K562 (cell line): ENCODE measurements around the gene VPS13D. TPM values are rescaled to one million over a fixed set of nuclear protein-coding genes. Genes with fewer than 3 reads are reported as not detected.
A peak's percentile ranks its signal among the peaks of the same experiment; 100 is the strongest.

Experiments used
- ADNP ChIP-seq: fragments of 200-800 bp; sonication (Bioruptor generic); IDR thresholded peaks from 2 replicates; pipeline ENCODE4 v1.6.1; 2016; ENCODE audit warnings: missing genetic modification characterization, missing compliant biosample characterization
- CBX5 ChIP-seq: IDR thresholded peaks from 2 replicates; pipeline ENCODE4 v1.6.1; 2014; ENCODE audit warnings: low read depth, borderline replicate concordance
- FOXK1 ChIP-seq: sonication (generic); formaldehyde crosslinking; IDR thresholded peaks from 2 replicates; pipeline ENCODE4 v1.8.0; 2022; ENCODE audit warnings: missing genetic modification reagents, mild to moderate bottlenecking, borderline replicate concordance
- HNRNPLL ChIP-seq: fragments of 200-400 bp; formaldehyde crosslinking; IDR thresholded peaks from 2 replicates; pipeline ENCODE4 v1.6.1; 2017; ENCODE audit warnings: low read length, low read depth, mild to moderate bottlenecking; ENCODE audit not compliant: poor library complexity, severe bottlenecking
- KAT2B ChIP-seq: IDR thresholded peaks from one replicate; pipeline ENCODE4 v1.6.1; 2012; ENCODE audit warnings: low read depth, mild to moderate bottlenecking, control low read depth, inconsistent platforms, low read length, moderate library complexity
- KAT7 ChIP-seq: sonication (generic); formaldehyde crosslinking; IDR thresholded peaks from 2 replicates; pipeline ENCODE4 v1.8.0; 2022; ENCODE audit warnings: missing genetic modification reagents, mild to moderate bottlenecking, borderline replicate concordance
- KDM4B ChIP-seq, 2 experiments: fragments of 450-650 bp in 1 of 2; sonication (generic) in 1 of 2; IDR thresholded peaks; 2 replicates each; pipeline ENCODE4 v1.6.1; 2016 to 2017; ENCODE audit warnings: borderline replicate concordance in 2 of 2, antibody characterized with exemption in 1 of 2, low read depth in 1 of 2, mild to moderate bottlenecking in 1 of 2
- LCOR ChIP-seq: sonication (generic); formaldehyde crosslinking; IDR thresholded peaks from 2 replicates; pipeline ENCODE4 v1.8.0; 2022; ENCODE audit warnings: mild to moderate bottlenecking, missing genetic modification reagents
- MAZ ChIP-seq, 2 experiments: fragments of 450-650 bp in 1 of 2; sonication (generic) in 1 of 2; formaldehyde crosslinking; IDR thresholded peaks in 1 of 2; conservative IDR thresholded peaks in 1 of 2; 2 replicates each; pipeline versions ENCODE4 v1.4.0 to v1.5.0; 2020; ENCODE audit warnings: mild to moderate bottlenecking in 1 of 2, missing genetic modification reagents in 1 of 2
- PHF20 ChIP-seq: fragments of 450-650 bp; IDR thresholded peaks from 2 replicates; pipeline ENCODE4 v1.6.1; 2018; ENCODE audit not compliant: partially characterized antibody
- RAD51 ChIP-seq: fragments of 450-650 bp; IDR thresholded peaks from 2 replicates; pipeline ENCODE4 v1.7.1; 2016; ENCODE audit warnings: low read depth, mild to moderate bottlenecking, borderline replicate concordance
- SREBF1 ChIP-seq: fragments of 150-350 bp; IDR thresholded peaks from 2 replicates; pipeline ENCODE4 v1.6.1; 2014; ENCODE audit warnings: antibody characterized with exemption, low read depth, low read length, borderline replicate concordance
- ZBTB1 ChIP-seq: sonication (generic); formaldehyde crosslinking; IDR thresholded peaks from 2 replicates; pipeline ENCODE4 v1.8.1; 2023; ENCODE audit warnings: missing genetic modification reagents, low read depth, mild to moderate bottlenecking, borderline replicate concordance
- ZNF140 ChIP-seq: fragments of 250-450 bp; sonication (Bioruptor Pico); IDR thresholded peaks from 2 replicates; pipeline ENCODE4 v1.8.0; 2021; ENCODE audit warnings: moderate library complexity, mild to moderate bottlenecking, inconsistent platforms
- ZNF165 ChIP-seq: fragments of 250-450 bp; sonication (Bioruptor Pico); IDR thresholded peaks from 2 replicates; pipeline ENCODE4 v1.4.0; 2020; ENCODE audit warnings: borderline replicate concordance
- ZNF253 ChIP-seq: fragments of 250-450 bp; sonication (Bioruptor Pico); conservative IDR thresholded peaks from 2 replicates; pipeline ENCODE4 v1.6.1; 2021; ENCODE audit warnings: mild to moderate bottlenecking
- ZNF77 ChIP-seq: fragments of 250-450 bp; sonication (Bioruptor Pico); IDR thresholded peaks from 2 replicates; pipeline ENCODE4 v1.5.0; 2020
- polyA plus RNA-seq, 8 experiments: library from polyadenylated mRNA; depleted of rRNA in 4 of 8; stranded (reverse) in 5 of 8; unstranded in 3 of 8; fragments of >200 nt; fragmentation: Nextera tagmentation in 2 of 8; fragmentation: Illumina TruSeq in 1 of 8; extraction: Ambion mirVana in 2 of 8; extraction: Trizol in 1 of 8; gene quantifications; 2 replicates each; pipeline versions ENCODE4 v1.2.1 to v1.2.3, GENCODE V29; 2011 to 2014; ENCODE audit warnings: inconsistent platforms in 1 of 8, missing spikeins in 1 of 8
- total RNA-seq, 7 experiments: library from RNA; depleted of rRNA in 6 of 7; stranded (reverse); fragments of >200 nt in 6 of 7; fragmentation: Illumina TruSeq in 2 of 7; extraction: Trizol in 2 of 7; gene quantifications; 2 replicates each; pipeline versions ENCODE4 v1.2.1 to v1.2.3, GENCODE V29; 2011 to 2021; ENCODE audit warnings: low replicate concordance in 1 of 7
- TF ChIP-seq, protein P1 (sequence below): fragments of 450-650 bp; formaldehyde crosslinking; IDR thresholded peaks from 2 replicates; pipeline ENCODE4 v1.4.0; 2022; ENCODE audit warnings: missing genetic modification characterization
- TF ChIP-seq, protein P2 (sequence below): sonication (generic); formaldehyde crosslinking; IDR thresholded peaks from 2 replicates; pipeline ENCODE4 v1.8.1; 2022; ENCODE audit warnings: missing genetic modification reagents
- TF ChIP-seq, protein P3 (sequence below): fragments of 250-450 bp; sonication (Bioruptor Pico); IDR thresholded peaks from 2 replicates; pipeline ENCODE4 v1.4.0; 2020

VPS13D gene
- total and polyA plus RNA-seq, 9 of the 15 experiments (the other 6 are each of a cell fraction or from before 2014, with no cell fraction given) = 6.1 to 51.5 (median 38.5) TPM

DNA sequence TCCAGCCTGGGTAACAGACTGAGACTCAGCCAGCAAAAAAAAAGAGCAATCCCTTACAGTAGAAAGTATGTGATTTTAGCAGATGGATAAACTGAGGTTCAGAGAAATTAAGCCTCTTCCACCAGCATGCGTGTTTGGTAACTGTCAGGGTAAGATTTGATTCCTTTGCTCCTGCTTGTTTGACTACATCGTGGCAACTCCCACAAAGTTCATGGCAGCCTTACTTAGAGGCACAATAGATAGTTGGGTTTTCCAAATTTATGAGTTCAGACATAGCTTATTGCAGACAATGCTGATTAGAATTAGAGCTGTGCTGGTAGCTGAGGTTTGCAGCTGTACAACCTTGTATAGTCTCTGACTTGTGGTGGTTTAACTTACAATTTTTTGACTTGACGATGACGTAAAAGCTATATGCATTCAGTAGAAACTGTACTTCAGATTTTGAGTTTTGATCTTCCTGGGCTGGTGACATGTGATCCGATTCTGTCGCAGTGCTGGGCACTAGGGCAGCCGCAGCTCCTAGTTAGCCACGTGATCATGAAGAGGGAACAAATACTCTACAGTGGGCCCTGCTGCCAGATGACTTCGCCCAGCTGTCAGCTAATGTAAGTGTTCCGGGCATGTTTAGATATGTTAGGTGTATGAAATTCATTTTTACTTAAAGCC lies 220.4 kb downstream of the VPS13D start (continued):
- TF ChIP-seq KDM4B (IDR thresholded peaks at IDR 0.05; ENCODE audit: borderline replicate concordance in 2 of 2, low read depth in 1 of 2) (no peak), CBX5 (no peak), KAT7 (0 out of 2 replicates have a peak, but pooled peaks have one; percentile 63), LCOR (CRISPR knock-in tag) (no peak), KAT2B (no peak), ZNF77 (CRISPR knock-in tag) (no peak), PHF20 (no peak), RAD51 (no peak), ADNP (tag) (0 out of 2 replicates have a peak, but pooled peaks have one; percentile 34), ZNF165 (CRISPR knock-in tag) (0 out of 2 replicates have a peak, but pooled peaks have one; percentile 86), ZNF140 (peak; percentile 43; the same call in 1 of the 2 replicates), SREBF1 (no peak), HNRNPLL (no peak), ZNF253 (CRISPR knock-in tag) (no peak), FOXK1 (CRISPR knock-in tag) (0 out of 2 replicates have a peak, but pooled peaks have one; percentile 22), MAZ (CRISPR knock-in tag; conservative IDR thresholded peaks at IDR 0.05 in 1 of 2, IDR thresholded peaks at IDR 0.05 in 1 of 2) (peak in 1 of 2 experiments; percentile 56; a peak in 1 of 4 replicates), ZBTB1 (CRISPR knock-in tag) (no peak)
- TF ChIP-seq, protein P1, sequence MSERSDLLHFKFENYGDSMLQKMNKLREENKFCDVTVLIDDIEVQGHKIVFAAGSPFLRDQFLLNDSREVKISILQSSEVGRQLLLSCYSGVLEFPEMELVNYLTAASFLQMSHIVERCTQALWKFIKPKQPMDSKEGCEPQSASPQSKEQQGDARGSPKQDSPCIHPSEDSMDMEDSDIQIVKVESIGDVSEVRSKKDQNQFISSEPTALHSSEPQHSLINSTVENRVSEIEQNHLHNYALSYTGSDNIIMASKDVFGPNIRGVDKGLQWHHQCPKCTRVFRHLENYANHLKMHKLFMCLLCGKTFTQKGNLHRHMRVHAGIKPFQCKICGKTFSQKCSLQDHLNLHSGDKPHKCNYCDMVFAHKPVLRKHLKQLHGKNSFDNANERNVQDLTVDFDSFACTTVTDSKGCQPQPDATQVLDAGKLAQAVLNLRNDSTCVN (CRISPR knock-in tag) = no peak; the same call in 1 of the 2 replicates
- TF ChIP-seq, protein P2, sequence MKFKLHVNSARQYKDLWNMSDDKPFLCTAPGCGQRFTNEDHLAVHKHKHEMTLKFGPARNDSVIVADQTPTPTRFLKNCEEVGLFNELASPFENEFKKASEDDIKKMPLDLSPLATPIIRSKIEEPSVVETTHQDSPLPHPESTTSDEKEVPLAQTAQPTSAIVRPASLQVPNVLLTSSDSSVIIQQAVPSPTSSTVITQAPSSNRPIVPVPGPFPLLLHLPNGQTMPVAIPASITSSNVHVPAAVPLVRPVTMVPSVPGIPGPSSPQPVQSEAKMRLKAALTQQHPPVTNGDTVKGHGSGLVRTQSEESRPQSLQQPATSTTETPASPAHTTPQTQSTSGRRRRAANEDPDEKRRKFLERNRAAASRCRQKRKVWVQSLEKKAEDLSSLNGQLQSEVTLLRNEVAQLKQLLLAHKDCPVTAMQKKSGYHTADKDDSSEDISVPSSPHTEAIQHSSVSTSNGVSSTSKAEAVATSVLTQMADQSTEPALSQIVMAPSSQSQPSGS = no peak
- TF ChIP-seq, protein P3, sequence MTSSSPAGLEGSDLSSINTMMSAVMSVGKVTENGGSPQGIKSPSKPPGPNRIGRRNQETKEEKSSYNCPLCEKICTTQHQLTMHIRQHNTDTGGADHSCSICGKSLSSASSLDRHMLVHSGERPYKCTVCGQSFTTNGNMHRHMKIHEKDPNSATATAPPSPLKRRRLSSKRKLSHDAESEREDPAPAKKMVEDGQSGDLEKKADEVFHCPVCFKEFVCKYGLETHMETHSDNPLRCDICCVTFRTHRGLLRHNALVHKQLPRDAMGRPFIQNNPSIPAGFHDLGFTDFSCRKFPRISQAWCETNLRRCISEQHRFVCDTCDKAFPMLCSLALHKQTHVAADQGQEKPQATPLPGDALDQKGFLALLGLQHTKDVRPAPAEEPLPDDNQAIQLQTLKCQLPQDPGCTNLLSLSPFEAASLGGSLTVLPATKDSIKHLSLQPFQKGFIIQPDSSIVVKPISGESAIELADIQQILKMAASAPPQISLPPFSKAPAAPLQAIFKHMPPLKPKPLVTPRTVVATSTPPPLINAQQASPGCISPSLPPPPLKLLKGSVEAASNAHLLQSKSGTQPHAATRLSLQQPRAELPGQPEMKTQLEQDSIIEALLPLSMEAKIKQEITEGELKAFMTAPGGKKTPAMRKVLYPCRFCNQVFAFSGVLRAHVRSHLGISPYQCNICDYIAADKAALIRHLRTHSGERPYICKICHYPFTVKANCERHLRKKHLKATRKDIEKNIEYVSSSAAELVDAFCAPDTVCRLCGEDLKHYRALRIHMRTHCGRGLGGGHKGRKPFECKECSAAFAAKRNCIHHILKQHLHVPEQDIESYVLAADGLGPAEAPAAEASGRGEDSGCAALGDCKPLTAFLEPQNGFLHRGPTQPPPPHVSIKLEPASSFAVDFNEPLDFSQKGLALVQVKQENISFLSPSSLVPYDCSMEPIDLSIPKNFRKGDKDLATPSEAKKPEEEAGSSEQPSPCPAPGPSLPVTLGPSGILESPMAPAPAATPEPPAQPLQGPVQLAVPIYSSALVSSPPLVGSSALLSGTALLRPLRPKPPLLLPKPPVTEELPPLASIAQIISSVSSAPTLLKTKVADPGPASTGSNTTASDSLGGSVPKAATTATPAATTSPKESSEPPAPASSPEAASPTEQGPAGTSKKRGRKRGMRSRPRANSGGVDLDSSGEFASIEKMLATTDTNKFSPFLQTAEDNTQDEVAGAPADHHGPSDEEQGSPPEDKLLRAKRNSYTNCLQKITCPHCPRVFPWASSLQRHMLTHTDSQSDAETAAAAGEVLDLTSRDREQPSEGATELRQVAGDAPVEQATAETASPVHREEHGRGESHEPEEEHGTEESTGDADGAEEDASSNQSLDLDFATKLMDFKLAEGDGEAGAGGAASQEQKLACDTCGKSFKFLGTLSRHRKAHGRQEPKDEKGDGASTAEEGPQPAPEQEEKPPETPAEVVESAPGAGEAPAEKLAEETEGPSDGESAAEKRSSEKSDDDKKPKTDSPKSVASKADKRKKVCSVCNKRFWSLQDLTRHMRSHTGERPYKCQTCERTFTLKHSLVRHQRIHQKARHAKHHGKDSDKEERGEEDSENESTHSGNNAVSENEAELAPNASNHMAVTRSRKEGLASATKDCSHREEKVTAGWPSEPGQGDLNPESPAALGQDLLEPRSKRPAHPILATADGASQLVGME (CRISPR knock-in tag) = no peak
